RPMI8226 (cell line): ENCODE results near the gene ARHGEF2.

Experiments used
- DNase-seq: peaks from one replicate; pipeline ENCODE4 v3.0.0-alpha.2; 2015

Gene ARHGEF2

DNA sequence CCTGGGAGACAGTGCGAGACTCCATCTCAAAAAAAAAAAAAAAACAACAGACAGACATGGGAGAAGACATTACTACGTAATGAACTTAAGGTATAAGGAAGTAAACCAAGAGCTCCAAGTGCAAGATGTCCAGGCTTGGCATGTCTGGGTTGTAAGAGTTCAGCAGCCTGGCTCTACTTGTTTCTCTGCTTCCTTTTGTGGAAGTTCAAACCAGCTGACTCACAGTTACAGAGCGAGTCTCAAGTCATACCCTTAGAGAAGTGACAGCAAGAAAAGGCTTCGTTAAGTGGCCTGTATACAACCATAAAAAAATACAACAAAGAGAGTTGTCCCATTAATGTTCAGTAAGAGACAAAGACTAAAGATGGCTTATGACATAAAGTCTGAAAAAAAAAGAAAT, 68.5 kb downstream of the ARHGEF2 start:
- DNase-seq, result no peak

DNA sequence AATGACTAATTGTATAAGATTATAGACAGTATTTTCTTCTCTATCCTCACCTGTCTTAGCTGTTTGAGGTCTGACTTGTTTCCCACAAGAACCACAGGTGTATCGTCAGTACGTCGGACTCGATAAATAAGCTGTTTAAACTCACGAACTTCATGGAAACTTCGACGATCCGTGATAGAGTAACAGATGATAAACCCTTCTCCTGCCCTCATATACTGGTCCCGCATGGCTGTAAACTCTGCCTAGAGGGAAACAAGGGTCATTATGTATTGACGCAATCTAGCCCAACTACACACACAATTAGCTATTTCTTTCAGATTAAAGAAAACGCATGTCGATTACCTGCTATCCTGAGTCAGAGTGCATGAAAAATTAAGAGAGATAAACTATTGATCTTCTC, 74.1 kb downstream of the ARHGEF2 start:
- DNase-seq, result no peak

DNA sequence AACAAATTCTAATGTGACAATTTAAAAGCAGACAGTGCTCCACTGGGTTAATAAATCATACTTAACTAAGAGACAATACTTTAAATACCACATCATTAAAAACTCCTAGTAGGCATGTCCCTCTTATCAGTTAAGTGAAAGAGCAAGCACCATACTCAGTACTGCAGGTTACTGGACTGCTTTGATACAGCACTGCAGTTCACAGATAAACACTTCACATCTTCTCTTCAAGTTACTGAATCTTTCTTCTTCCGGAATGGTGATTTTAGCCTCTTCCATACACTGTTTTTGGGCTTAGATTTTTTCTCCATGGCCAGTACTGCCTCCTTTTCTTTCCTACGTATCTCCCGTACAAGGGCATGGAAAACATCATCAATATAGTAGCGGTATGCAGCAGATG, 78.2 kb downstream of the ARHGEF2 start:
- no peak for DNase-seq

DNA sequence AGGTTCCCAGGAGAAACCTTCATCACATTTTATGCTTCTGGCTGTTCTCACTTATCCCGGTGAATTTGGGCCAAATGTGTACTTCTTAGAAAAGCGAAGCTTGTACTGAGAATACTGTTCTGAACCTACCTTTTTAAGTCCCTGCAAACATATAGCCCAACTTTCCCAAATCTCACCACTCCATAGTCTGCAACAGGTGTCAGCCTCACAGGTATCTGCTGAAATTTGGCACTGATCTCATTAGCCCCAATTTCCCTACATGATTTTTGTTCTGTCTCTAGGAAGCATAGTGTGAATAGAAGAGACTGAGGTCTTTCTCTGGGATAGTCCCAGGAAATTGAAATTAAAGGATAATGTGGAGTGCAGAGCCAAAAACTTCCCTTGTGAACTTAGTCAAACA, 78.7 kb downstream of the ARHGEF2 start:
- DNase-seq, result no peak

DNA sequence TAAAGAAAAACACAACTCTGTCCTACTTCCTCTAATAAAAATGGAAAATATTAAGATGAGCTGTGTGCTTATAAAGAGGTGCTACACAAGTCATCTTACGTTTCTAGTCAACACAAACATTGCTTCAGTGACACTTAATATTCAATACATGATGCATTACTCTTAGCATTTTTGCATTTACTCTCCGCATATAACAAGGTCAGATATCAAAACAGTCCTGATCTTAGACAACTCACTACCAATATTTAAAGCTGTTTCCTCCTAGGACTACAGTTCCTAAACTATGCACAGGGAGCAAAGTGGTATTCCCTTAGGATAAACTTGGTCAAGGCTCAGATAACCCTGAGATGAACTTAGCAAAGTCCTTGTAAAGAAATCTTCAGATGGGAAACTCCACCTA, 79.5 kb downstream of the ARHGEF2 start:
- no peak for DNase-seq

DNA sequence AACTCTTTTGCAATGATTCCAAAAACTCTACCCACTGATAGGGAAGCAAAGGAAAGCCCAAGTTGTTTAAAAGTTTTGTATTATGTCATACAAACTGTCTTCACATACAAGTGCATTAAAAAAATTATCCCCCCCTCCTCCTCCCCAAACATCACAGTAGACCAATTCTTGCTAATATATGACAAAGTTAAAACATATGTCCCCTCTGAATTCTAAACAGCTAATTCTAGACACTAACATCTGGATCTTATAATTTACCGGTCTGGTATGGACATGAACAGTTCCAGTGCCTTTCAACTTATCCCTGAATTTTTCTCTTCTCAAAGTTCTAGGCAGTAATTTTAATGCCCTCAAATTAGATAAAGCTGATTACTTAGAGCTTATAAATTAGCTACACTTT, 80.6 kb downstream of the ARHGEF2 start:
- DNase-seq, result no peak
